ENCODE measurements around the gene FAM78A.

The FAM78A gene

DNA sequence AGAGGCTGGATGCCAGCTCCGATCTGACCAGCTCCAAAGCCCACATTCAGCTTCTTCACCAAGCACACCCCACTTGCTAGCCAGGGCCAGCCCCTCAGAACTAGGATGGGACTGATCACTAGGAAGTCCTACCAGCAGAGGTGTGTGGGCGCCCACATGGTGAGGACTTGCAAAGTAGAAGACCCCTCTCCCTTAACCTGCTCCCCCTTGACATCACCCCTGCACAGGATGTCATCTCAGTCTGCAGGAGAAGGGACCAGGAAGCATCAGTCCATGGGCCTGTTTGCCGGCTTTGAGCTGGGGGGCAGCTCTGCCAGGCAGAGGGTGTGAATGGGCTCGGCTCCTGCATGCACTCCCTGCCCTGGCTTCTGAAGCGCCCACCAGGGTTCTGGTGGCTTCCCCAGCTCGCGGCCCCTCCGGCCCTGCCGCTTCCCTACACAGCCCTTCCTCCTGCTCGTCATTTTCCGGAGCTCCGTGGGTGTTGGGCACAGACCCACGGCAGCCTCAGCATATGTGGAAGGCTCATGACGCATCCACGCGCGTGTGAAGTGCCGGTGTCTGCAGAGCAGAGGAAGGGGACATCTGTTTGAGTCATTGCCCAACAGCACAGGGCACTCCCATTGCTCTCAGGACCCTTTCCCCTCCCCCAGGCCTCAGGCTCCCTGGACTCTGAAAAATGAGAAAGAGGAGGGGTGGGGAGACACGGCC, 3.7 kb upstream of the FAM78A start:
- no peak overlapping the region for H3K4me3 ChIP-seq (ENCODE audit: low read depth, low read length)
- DNase-seq (ENCODE audit: low read depth) = no peak
- TF ChIP-seq POLR2A (IDR thresholded peaks at IDR 0.05; ENCODE audit: extremely low read depth, insufficient read length) = no peak
- no peak for TF ChIP-seq MYC (IDR thresholded peaks at IDR 0.05; ENCODE audit: low read depth, low read length)
- TF ChIP-seq, protein P1, sequence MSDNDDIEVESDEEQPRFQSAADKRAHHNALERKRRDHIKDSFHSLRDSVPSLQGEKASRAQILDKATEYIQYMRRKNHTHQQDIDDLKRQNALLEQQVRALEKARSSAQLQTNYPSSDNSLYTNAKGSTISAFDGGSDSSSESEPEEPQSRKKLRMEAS (IDR thresholded peaks at IDR 0.05; ENCODE audit: low read depth, low read length) = no peak
- TF ChIP-seq, protein P2, sequence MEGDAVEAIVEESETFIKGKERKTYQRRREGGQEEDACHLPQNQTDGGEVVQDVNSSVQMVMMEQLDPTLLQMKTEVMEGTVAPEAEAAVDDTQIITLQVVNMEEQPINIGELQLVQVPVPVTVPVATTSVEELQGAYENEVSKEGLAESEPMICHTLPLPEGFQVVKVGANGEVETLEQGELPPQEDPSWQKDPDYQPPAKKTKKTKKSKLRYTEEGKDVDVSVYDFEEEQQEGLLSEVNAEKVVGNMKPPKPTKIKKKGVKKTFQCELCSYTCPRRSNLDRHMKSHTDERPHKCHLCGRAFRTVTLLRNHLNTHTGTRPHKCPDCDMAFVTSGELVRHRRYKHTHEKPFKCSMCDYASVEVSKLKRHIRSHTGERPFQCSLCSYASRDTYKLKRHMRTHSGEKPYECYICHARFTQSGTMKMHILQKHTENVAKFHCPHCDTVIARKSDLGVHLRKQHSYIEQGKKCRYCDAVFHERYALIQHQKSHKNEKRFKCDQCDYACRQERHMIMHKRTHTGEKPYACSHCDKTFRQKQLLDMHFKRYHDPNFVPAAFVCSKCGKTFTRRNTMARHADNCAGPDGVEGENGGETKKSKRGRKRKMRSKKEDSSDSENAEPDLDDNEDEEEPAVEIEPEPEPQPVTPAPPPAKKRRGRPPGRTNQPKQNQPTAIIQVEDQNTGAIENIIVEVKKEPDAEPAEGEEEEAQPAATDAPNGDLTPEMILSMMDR (IDR thresholded peaks at IDR 0.05; ENCODE audit: low read depth, low read length) = no peak

DNA sequence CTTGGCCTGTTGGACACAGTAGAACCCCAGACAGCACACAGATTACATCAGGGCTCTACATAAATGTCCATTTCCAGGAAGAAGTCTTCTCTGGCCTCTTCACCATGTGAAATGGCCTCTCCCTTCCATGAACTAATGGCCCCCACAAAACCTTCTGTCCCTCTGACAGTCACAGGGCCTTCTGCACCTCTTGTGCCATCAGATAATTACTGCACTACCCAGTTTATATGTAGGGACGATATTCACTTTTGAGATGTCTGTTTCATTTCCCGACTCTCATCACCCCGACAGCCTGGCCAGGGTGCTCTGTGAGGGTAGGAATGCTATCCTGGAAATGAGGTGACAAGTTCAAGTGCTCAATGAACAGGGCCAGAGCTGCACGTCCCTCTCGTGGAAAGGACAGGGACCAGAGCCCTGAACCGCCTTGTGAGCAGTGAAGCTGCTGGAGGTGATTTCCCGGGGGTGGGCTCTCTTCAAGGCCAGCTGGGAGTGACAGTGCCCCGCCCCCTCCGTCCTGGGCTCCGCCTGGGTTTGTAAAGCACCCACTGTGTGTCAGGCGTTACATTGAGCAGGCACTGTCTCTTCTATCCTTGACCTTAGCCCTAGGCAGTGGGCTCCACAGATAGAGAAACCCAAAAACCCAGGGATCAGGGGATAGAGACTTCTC, 3.0 kb upstream of the FAM78A start:
- no peak for DNase-seq (ENCODE audit: low read depth)
- TF ChIP-seq MYC (IDR thresholded peaks at IDR 0.05; ENCODE audit: low read depth, low read length) (no peak), POLR2A (IDR thresholded peaks at IDR 0.05; ENCODE audit: extremely low read depth, insufficient read length) (no peak)
- TF ChIP-seq, protein P2 (IDR thresholded peaks at IDR 0.05; ENCODE audit: low read depth, low read length) = no peak
- TF ChIP-seq, protein P1 (IDR thresholded peaks at IDR 0.05; ENCODE audit: low read depth, low read length) = no peak

DNA sequence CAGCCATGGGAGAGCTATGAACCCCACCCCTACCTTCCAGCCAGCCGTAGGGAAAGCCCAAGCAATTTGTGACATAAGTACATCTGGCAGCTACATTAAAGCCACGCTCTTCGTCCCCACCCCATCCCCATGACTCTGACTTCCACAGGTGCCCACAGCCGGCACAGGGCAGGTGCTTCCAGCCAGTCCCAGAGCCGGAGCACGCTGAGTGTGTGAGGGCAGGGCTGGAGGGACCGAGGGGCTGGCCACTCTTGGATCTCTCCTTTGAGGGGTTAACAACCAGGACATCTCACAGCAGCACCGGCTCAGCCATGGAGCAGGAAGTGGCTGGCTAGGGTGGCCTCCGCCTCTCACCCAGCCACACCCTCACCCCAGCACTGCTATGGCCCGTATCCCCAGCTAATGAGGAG, 2.4 kb upstream of the FAM78A start:
- DNase-seq (ENCODE audit: low read depth) = no peak
- no peak overlapping the region for H3K4me3 ChIP-seq (ENCODE audit: low read depth, low read length)
- TF ChIP-seq POLR2A (IDR thresholded peaks at IDR 0.05; ENCODE audit: extremely low read depth, insufficient read length) (no peak), MYC (IDR thresholded peaks at IDR 0.05; ENCODE audit: low read depth, low read length) (no peak)
- TF ChIP-seq, protein P2 (IDR thresholded peaks at IDR 0.05; ENCODE audit: low read depth, low read length) = no peak
- TF ChIP-seq, protein P1 (IDR thresholded peaks at IDR 0.05; ENCODE audit: low read depth, low read length) = no peak

More for the DNA sequence above, 3.0 kb upstream of the FAM78A start:
- H3K4me3 ChIP-seq (ENCODE audit: low read depth, low read length) = no peak overlapping the region

DNA sequence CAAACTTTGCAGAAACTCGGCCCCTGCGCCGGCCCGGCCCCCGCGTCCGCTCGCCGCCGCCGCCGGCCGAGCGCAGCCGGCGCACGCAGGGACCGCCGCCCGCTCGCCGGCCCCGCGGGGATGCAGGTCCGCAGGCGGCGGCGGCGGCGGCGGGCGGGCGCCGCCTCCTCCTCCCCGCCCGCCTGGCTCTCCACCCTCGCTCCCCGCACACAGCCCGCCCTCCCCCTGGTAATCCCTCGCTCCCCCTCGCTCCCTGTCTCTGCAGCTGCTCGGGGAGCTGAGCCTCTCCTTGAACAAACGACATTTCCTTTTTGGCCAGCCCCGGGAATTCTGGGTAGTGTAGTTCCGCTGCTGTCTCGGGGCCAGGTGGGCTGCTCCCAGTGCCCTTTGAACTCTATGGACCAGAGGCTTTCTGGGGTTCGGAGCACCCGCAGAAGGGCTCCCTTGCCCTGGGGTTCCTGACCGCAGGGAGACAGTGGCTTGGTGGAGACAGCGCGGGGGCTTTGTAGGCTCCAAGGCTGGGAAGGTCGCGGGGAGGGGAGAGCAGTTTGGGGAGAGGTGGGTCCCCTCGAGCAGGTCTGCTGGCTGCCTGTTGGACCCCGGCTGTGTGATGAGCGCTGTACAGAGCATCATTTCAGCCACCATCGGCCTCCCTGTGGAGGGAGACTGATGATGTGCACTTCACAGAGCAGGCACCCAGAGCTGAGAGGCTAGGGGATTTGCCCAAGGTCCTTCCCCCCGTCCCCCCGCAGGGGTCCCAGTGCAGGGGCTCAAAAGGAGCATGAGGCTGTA, 1.8 kb upstream of the FAM78A start:
- TF ChIP-seq, protein P2 (IDR thresholded peaks at IDR 0.05; ENCODE audit: low read depth, low read length) = no peak
- TF ChIP-seq, protein P1 (IDR thresholded peaks at IDR 0.05; ENCODE audit: low read depth, low read length) = 0 out of 2 replicates have a peak, but pooled peaks have one; percentile 32
- TF ChIP-seq POLR2A (IDR thresholded peaks at IDR 0.05; ENCODE audit: extremely low read depth, insufficient read length) (peak; percentile 29), MYC (IDR thresholded peaks at IDR 0.05; ENCODE audit: low read depth, low read length) (0 out of 2 replicates have a peak, but pooled peaks have one; percentile 28)
- no peak overlapping the region for H3K4me3 ChIP-seq (ENCODE audit: low read depth, low read length)
- DNase-seq (ENCODE audit: low read depth) = peak; percentile 91

DNA sequence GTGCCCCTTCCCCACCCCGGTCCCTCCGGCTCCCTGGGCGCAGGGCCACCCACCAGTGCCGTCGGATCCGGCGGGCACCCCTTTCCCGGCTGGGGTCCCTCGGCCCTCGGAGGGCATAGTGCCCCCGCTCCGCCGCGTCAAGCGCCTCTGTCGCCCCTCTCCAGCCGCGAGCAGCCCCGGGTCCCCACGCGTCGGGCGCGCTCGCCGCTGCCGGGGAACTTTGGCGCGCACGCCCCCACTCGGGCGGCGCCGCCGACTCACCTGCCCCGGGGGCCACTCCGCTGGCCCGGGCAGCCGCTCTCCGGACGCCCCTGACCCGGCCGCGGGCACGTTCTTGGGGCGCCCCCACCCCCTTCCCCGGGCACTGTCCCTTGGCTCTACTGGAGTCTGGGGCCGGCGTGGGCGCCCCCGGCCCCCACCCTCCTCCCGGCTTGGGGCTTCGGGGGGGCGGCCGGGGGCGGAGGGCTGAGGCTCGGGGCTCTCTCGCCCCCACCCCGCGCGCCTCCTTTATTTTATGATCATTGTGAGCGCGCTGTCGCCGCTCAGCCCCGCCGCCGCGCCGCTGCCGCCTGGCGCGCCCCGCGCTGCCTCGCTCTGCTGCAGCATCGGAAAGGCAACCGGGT, 1.1 kb upstream of the FAM78A start:
- H3K4me3 ChIP-seq (ENCODE audit: low read depth, low read length) = peak overlapping the region; percentile 50
- peak; percentile 23 for TF ChIP-seq POLR2A (IDR thresholded peaks at IDR 0.05; ENCODE audit: extremely low read depth, insufficient read length)
- TF ChIP-seq MYC (IDR thresholded peaks at IDR 0.05; ENCODE audit: low read depth, low read length) = no peak
- DNase-seq (ENCODE audit: low read depth) = no peak

All from NB4 (cell line).